ENCODE results near the gene PROM2.

The PROM2 gene

DNA sequence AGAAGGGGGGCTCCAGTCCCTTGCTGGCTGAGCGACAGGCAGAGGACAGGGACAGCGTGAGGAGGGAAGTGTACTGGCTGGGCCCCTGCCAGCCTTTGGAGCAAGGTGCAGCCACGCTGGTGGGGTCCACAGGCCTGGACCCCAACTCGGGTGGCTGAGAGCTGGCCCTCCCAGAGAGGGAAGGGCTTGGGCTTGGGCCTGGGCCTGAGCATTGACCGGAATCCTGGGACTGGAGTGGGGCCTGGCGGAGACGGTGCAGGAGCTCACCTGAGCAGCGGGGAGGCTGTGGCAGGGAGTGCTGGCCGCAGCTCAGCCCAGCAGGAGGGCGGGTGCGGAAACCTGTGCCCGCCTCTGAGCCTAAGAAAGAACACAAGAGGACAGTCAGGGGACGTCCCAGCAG, 50.8 kb downstream of the PROM2 start:
- no peak for DNase-seq

DNA sequence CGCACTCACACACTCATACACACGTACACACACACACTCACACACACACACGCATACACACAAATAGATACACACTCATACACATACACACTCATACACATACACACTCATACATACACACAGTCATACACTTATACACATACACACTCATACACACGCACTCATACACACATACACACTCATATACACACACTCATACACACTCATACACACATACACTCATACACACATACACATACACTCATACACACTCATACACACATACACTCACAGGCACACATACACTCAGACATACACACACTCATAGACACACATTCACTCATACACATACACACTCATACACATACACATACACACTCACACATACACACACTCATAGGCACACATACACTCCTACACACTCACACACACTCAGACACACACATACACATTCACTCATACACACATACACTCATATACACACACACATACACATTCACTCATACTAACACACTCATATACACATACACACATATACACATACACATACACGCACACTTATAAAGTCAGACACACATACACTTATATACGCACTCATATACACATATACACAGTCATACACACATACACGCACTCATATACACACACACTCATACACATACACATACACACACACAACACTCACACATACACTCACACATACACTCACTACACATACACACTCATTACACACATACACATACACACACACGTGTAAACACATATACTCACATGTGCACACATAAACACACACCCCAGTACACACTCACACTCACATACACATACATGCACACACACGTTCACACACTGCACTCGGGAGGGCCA, 51.6 kb downstream of the PROM2 start:
- no peak for DNase-seq

DNA sequence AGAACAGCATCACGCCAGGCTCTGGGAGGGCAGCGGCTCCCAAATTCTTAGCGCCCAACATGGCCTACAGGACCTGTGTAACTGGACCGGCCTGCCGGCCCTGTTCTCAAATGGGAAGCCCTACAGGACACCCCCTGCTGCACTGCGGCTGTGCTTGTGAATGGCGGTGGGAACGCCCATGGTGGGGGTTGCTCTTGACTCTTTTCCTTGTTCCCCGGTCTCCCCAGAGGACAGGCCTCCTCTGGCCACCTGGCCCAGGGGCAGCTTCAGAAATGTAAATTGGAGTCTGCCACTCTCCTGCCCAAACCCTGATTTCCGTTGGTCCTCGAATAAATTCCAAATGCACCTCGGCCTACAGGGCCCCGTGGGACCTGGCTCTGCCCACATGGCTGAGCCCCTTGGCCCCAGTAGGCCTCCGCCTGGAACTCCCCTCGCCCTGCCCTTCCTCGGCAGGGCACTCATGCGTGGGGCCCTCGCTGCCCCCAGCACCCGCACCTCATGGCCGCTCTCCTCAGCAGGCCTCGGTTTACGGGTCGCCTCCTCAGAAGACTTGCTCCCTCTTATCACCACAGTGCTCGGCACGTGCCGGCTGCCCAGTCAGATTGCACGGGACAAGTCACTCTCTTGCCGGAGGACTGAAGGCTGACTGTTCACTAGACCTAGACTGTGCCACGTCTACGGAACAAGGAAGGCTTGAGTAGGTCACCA, 52.3 kb downstream of the PROM2 start:
- DNase-seq, result no peak

DNA sequence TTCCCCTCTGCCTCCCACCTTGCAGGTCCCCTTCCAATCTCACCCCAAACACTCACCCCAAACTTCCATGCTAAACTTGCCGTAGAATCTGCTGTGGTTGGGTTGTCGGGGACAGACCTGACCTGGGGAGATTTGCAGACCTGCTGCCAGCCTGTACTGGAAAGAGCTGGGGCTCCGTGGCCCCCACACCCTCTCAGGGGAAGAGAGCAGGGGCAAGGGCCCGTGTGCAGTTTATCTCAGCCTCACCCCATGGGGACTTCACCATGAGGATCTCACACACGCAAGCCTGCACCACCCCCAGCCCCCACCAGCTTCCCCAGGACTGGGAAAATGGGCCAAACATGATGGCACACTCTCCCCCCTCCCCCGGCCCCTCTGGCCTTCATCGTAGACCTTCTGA, 53.6 kb downstream of the PROM2 start:
- no peak for DNase-seq

DNA sequence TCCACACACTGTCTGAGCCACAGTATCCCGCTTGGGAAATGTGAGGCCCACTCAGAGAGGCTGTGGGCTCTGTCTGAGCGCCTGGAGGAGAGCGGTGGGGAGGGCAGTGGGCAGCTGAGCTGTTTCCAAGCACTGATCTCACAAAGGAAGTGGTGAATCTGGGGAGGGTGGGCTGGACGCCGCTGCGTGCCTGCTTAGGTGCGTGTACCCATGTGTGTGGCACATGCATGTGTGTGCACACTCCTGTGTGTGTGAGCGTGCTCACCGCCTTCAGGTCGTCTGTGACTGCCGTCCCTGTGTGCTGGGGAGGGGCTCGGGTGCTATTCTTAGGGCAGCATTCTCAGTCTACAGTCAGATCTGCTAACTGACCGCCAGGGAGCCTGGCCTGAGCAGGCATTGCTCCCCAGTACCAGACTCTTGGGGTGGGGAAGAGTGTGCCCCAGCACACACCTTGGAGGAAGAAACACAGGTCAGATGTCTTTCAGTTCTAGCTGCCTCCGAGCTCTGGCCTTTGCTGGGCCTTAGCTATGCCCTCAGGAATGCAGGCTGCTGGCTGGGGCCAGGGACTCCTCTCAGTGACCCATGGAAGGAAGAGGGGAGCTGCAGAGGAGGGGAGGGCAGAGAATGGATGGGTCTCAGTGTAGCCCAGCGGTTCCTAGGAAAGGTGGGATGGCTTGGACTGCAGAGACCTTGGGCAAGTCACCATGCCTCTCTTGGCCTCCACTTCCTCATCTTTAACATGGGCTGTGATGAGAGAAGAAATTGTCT, 54.3 kb downstream of the PROM2 start:
- no peak for DNase-seq

DNA sequence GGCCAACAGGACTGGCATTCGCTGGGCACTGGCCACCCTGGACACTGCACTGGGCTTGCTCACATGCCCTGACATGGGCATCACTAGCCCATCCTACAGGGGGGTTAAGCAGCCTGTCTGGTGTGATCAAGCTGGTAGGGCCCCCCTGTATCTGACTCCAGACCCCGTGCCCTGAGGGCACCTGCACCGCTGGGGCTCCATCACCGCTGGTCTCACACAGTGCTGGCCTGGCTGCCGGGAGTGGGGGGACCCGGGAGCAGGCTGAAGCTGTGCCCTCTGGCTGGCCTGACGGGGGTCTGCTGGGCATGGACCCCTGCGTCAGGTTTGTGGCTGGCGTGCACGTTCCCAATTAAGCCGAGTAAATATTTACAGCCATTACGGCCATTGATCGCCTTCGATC, 55.2 kb downstream of the PROM2 start:
- DNase-seq, result no peak

DNA sequence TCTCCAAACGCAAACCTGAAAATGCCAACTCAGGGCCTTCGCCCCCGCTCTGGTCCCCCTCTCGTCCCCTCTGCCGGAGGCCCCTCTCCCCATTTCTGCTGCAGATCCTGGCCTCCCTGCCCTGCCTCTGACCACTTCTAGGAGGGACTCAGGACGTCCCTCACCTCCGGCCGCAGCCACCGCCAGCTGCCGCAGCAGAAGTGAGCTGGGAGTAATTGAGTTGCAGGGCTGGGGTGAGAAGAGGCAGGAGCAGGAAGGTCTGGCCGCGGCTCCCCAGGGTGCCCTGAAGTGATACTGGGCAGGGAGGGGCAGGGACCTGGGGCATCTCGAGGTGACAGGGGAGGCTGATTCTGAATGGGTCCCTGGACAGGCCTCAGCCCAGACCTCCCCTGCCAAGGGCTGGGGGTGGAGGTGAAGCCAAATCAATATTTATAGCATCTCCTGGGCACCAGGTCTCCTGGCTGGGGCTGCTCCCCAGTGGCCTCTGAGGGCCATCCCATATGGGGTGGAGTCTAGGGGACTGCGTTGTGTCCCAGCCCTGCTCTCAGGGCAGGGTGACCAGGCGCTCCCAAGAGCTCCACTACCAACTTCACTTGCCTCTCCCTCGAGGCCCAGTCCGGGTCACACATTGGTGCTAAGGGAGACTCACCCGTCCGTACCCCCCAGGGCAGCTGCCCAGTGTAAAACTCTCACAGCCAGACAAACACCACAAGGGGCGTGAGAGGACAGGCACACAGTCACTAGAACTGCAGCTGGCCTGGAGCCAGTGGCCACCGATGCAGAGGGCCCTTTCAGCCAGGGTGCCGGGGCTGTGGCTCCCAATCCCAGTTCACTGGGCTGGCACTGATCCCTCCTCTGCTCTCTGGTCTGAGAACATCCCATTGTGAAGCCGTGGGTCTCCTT, 55.9 kb downstream of the PROM2 start:
- DNase-seq, result no peak

DNA sequence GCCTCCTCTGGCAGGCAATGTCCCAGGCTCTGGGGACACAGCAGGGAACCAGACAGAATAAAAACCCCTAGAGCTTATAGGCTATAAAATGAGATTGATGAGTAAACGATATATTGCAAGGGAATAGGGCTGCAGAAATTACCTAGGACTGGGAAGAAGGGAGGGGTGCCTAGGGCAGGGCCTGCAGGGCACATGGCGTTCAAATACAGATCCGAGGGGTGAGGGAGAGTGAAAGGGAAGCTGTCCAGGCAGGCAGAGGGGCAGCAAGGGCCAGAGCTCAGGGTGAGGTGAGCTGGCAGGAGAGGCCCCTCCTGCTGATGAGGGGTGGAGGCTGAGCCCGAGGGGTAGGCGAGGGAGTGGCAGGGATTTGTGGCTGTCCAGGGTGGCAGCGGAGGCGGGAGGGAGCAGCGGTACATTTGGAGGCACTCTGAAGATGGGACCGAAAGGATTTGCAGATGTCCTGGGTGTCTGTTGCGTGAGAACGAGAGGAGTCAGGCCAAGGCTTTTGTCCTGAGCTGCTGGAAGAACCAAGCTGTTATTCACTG, 56.6 kb downstream of the PROM2 start:
- no peak for DNase-seq

DNA sequence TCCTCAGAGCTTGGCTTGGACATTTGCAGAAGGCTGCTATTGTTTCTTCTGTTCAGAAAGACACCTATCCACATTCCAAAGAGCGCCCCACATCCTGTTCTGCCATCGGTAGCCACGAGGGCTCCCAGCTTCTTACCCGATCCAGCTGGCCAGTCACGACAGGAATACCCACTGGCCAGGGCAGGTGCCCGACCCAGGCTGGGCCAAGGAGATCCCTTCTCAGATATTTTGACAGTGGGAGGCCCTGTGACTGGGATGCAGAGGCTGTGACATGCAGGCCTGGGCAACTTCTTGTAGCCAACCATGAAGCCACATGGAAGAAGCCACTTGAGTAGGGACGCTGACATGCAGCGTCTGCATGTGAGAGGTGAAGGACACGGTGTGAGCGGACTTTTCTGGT, 57.4 kb downstream of the PROM2 start:
- no peak for DNase-seq

DNA sequence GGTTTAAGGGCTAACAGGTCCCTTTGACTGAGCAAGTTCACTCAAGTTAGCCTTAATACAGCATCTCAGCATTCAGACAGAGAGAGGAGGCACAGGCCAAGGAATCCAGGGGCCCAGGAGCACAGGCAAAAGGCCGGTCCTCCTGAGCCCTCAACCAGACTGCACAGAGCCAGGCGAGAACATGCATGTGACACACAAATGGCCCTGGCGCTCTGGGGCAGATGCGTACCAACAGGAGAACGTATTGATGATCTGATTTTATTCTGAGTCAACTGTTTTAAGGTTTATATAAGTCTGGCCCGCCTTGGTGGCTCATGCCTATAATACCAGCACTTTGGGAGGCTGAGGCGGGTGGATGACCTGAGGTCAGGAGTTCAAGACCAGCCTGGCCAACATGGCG, 57.8 kb downstream of the PROM2 start:
- DNase-seq, result no peak

DNA sequence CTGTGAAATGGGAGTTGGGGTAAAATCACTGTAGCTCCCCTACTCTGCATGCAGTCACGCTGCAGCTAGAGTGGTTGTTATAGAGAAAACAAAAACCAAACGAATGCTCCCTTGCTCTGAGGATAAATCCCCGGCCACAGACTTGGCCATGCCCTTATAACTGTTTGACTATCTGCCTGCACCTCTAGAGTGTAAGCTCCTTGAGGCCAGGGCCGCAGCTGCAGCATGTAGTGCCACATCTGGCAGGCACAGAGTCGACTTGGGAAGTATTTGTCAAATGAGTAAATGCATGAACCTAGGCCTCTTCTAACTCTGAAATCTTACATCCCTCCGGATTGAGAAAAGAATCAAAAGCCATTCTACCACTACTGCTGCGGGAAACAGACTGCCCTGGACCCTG, 58.8 kb downstream of the PROM2 start:
- no peak for DNase-seq

DNA sequence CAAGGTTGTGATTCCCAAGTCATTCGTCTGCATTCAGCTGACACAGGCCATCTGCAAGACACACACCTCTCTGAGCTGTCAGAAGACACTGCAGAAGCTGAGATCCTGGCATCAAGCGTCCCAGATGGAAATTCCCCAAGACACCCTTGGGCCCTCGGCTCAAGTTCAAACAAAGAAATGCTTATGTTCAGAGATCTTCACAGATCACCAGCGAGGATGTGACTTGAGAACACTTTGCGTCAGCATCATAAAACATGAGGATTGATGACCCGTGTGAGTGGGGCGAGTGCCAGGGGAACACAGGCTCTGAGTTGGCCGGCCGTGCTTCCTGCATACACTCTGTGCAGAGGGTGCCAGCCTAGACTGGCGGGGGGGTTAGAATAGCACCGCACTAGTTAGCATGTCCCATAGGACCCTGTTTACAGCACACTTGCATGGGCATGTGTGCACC, 59.7 kb downstream of the PROM2 start:
- no peak for DNase-seq

DNA sequence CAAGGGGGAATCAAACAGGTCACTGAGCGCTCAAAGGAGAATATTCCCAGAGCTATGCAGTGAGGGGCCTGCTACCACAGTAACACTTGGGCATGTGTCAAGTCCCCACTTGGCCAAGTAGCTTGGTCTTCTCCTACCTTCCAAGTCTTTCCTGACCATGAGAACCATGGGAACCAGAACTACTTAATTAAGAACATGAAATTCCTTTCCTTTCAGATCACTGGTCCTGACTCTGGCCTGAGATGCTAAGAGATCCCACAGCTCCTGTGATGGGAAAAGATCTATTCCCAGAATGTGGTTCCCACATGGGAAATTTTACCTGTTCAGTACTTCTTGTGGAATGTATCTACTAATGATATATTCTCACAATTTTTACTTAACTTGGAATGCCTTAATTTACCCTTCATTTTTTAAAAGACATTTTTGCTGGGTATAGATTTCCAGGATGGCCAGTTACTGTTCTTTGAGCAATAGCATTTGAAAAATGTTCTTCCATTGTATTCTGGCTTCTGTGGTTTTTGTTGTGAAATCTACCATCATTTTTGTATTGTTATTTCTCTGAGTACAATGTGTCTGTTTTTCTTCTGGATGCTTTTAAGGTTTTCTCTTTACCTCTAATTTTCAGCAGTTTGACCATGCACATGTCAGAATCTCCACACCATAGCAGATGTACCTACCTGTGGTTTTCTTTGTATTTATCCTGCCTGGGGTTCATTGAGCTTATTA, 60.8 kb downstream of the PROM2 start:
- no peak for DNase-seq

DNA sequence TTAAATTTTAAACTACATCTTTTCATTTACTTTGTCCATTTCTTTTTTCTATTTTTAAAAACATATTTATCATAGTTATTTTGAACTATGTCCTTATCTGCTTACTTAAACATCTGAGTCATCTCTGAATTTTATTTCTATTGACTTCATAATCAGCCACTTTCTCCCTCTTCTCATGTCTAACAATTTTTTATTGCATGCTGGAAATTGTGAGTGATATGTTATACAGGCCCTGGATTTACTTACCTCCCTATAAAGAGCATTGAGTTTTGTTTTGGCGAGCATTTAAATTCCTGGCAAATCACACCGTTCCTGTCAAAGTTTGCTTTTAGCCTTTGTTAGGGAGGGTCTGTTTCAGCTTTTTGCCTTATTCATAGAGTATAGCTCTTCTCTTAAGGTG, 62.2 kb downstream of the PROM2 start:
- DNase-seq, result no peak

DNA sequence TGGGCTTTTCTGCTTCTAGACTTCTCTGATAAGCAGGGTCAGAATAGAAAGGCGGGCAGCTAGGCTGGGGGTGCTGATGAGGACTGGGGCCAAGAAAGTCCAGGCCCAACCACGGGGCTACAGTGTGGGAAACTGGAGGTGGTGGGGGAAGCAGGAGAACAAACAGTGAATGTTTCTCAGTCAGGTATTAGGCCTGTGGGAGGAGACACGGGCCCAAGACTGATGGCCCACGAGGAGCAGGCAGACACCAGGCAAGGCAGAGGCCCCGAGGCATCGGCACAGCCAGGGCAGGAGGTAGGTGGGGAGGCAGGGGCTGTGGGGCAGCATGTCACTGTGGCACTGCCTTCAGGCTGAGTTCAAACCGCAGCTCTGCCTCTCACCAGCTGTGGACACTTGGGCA, 63.6 kb downstream of the PROM2 start:
- no peak for DNase-seq

Measured in activated naive CD4-positive, alpha-beta T cell treated with Interleukin-2 at 50 U/mL for 16 hours (primary cell).